G401.6 (cell line): ENCODE results near the gene TRIM72.
"Not testable (repeated sequence)": the region's sequence is repeated elsewhere in the genome, so short reads cannot be mapped to it uniquely, and the experiment has no call there.

ENCODE experiments used
- FAIRE-seq: peaks from 2 replicates; lab custom pipeline; 2012; peaks lifted over from hg19 to GRCh38; lab: Jason Lieb, UNC

The TRIM72 gene

GRCh38 chr16:31258366-31258765, 44.4 kb downstream of the TRIM72 start:
- FAIRE-seq: no peak

DNA sequence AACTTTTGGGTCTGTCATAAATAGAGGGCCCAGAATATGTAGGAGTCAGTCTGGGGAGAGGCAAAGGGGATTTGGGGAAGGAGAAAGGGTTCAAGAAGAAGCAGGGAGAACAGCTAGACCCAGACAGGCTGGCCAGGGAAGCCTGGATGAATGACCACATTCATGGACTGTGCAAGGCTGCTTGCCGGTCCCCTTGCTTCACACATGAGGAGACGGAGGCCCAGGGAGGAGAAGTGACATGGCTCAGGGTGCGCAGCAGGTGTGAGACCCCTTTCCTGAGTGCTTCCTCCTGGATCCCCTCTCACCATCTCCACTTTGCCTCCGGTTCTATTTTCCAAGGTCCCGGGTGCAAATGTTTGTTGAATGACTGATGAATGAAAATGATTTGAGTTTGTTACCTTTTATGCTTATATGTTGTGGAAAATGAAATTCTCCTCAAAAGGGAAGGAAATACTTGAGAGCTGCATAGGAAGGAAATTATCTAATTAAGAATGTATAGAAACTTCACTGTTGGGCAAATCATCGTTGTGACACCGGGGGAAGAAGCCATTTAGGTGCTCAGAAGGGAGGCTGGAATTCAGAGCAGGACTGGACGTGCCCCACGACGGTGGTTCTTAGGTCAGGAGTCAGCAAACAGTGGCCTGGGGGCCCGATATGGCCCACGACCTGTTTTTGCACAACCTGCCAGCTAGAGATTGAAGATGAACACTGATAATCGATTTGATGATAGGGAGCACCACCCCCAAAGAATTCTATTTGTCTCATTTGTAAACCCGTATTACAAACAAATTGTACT, 46.4 kb downstream of the TRIM72 start:
- FAIRE-seq: no peak

DNA sequence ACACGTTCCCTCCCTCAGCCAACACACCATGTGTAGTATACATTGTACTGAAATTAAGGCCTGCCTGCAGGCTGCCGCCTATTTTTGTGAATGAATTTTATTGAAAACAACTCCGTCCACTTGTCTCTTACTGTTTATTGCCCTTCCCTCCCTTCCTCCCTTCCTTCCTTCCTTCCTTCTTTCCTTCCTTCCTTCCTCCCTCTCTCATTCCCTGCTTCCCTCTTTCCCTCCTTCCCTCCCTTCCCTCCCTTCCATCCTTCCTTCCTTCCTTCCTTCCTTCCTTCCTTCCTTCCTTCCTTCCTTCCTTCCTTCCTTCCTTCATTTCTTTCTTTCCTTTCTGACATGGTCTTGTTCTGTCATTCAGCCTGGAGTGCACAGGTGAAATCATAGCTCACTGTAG, 48.2 kb downstream of the TRIM72 start:
- no peak for FAIRE-seq

- no peak for FAIRE-seq
Observed at GRCh38 chr16:31265329-31266245, 51.7 kb downstream of the TRIM72 start.

GRCh38 chr16:31267332-31268032, 53.6 kb downstream of the TRIM72 start:
- no peak for FAIRE-seq

GRCh38 chr16:31268033-31268365, 54.1 kb downstream of the TRIM72 start:
- no peak for FAIRE-seq

GRCh38 chr16:31268891-31269290, 55.0 kb downstream of the TRIM72 start:
- no peak for FAIRE-seq

DNA sequence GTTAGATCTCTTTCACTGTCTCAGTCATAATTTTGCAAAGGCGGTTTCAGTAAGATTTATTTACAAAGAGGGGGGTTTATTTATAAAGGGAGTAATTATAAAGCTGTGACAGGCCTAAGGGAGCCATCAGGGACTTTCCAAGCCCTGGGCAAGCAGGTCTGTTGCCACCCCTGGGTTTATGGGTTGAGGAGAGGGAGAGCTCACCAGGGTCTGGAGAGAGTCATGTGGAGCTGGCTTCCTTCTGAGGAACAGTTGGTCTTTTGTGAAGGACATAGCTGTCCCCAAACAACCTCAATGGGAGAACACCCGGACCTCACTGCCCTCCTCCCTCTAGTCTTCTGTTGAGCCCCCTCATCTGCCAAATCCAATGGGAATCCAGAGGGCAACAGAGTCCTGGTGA, 55.6 kb downstream of the TRIM72 start:
- no peak for FAIRE-seq

DNA sequence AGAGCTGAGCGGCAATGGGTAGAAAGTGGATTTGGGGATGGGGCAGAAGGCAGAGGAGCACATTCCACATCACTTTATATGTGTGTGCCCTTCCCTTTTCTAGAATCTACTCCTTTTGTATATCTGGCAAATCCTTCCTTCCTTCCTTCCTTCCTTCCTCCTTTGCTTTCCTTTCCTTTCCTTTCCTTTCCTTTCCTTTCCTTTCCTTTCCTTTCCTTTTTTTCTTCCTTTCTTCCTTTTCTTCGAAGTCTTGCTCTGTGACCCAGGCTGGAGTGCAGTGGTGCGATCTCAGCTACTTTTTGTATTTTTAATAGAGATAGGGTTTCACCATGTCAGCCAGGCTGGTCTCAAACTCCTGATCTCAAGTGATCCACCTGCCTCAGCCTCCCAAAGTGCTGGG, 56.1 kb downstream of the TRIM72 start:
- FAIRE-seq: not testable (repeated sequence)

DNA sequence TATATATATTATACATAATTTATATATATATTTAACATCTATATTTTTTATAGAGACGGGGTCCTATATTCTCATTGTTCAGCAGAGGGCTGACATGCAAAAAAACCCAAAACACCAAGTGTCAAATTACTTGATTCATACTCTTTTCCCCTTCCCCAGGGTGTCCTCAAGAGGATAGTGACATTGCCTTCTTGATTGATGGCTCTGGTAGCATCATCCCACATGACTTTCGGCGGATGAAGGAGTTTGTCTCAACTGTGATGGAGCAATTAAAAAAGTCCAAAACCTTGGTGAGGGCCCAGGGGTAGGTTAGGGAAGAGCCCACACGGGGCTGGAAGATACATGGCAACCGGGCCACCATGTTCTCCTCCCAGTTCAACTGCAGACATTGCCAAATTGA, 56.9 kb downstream of the TRIM72 start:
- FAIRE-seq: no peak

- FAIRE-seq: no peak
Observed at GRCh38 chr16:31271621-31272190, 57.8 kb downstream of the TRIM72 start.

- no peak for FAIRE-seq
Observed at GRCh38 chr16:31273187-31273586, 59.3 kb downstream of the TRIM72 start.

DNA sequence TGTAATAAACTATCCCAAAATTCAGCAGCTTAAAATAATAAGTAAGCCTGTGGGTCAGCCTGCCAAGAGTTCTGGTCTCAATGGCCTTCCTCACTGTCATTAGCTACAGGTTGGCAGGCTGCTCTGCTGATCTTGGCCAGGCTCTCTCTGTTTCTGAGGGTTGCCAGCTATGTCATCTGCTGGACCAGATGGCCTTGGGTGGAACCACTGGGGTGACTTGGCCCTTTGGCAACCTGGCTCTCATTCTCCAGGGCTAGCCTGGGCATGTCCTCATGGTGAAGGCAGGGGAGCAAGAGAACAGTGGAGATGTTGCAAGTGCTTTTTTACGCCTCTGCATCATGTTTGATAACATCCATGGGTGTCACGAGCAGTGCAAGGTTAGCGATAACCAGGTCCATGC, 59.8 kb downstream of the TRIM72 start:
- FAIRE-seq: no peak

- FAIRE-seq: no peak
Observed at GRCh38 chr16:31274831-31275816, 61.2 kb downstream of the TRIM72 start.

GRCh38 chr16:31276600-31276999, 62.7 kb downstream of the TRIM72 start:
- FAIRE-seq: no peak

DNA sequence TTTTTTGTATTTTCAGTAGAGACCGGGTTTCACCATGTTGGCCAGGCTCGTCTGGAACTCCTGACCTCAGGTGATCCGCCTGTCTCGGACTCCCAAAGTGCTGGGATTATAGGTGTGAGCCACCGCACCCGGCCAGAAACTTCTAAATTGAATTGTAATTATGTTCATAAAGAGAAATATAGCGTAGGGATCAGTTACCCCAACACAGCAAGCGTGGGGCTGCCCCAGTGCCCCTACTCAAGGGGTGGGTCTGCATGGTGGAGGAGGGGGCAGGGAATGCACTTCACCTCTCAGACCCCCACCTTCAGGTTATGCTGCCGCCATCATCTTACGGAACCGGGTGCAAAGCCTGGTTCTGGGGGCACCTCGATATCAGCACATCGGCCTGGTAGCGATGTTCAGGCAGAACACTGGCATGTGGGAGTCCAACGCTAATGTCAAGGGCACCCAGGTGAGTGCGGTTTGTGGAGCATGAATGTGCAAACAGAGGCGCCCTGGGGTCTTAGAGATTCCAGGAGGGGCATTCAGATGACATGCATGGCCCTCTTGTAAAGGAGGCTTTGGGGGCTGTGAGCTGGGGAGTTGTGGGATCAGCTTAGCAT, 63.8 kb downstream of the TRIM72 start:
- FAIRE-seq: no peak

DNA sequence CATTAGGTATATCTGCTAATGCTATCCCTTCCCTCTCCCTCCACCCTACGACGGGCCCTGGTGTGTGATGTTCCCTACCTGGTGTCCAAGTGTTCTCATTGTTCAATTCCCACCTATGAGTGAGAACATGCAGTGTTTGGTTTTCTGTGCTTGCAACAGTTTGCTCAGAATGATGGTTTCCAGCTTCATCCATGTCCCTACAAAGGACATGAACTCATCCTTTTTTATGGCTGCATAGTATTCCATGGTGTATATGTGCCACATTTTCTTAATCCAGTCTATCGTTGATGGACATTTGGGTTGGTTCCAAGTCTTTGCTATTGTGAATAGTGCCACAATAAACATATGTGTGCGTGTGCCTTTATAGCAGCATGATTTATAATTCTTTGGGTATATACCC, 64.9 kb downstream of the TRIM72 start:
- not testable (repeated sequence) for FAIRE-seq
